Astrocyte of the spinal cord (primary cell): ENCODE results near the gene MAP7.

Experiments used
- DNase-seq: peaks from one replicate; pipeline ENCODE4 v3.0.0; 2011; ENCODE audit warnings: low read depth, low spot score
- H3K4me3 ChIP-seq: 2 replicates; pipeline ENCODE4 v1.5.1; 2011; ENCODE audit warnings: low read depth, mild to moderate bottlenecking, low read length, moderate library complexity
- CTCF ChIP-seq: IDR thresholded peaks from 2 replicates; pipeline ENCODE4 v1.5.1; 2012; ENCODE audit warnings: low read depth, mild to moderate bottlenecking, low read length, inconsistent platforms
- in situ Hi-C: cut with HindIII; loops from 2 replicates; pipeline ENCODE4 v1.10.0; 2017; ENCODE audit warnings: low sequenced_read_pairs

The MAP7 gene

GRCh38 chr6:136426627-136427377, 123.4 kb downstream of the MAP7 start:
- TF ChIP-seq CTCF: no peak
- no peak overlapping the region for H3K4me3 ChIP-seq
- in situ Hi-C loops: no loop called here
- no peak for DNase-seq

GRCh38 chr6:136425793-136426192, 124.4 kb downstream of the MAP7 start:
- in situ Hi-C loops: no loop called here
- no peak for TF ChIP-seq CTCF
- DNase-seq: no peak

GRCh38 chr6:136424901-136425300, 125.3 kb downstream of the MAP7 start:
- in situ Hi-C loops: no loop called here
- TF ChIP-seq CTCF: no peak
- H3K4me3 ChIP-seq: no peak overlapping the region
- no peak for DNase-seq

More at GRCh38 chr6:136425793-136426192, 124.4 kb downstream of the MAP7 start:
- no peak overlapping the region for H3K4me3 ChIP-seq

- DNase-seq: no peak
- no peak for TF ChIP-seq CTCF
- in situ Hi-C loops: no loop called here
Observed at GRCh38 chr6:136424450-136424849, 125.8 kb downstream of the MAP7 start.

GRCh38 chr6:136421537-136422158, 128.6 kb downstream of the MAP7 start:
- in situ Hi-C loops: no loop called here

More at GRCh38 chr6:136424450-136424849, 125.8 kb downstream of the MAP7 start:
- no peak overlapping the region for H3K4me3 ChIP-seq

GRCh38 chr6:136420853-136421252, 129.4 kb downstream of the MAP7 start:
- no peak for TF ChIP-seq CTCF
- in situ Hi-C loops: no loop called here
- no peak for DNase-seq
- H3K4me3 ChIP-seq: no peak overlapping the region

More at GRCh38 chr6:136421537-136422158, 128.6 kb downstream of the MAP7 start:
- TF ChIP-seq CTCF: no peak
- no peak for DNase-seq
- no peak overlapping the region for H3K4me3 ChIP-seq
